Fibroblast of skin of left biceps (primary cell): Measurements from ENCODE around the gene ENGASE.
A peak's percentile ranks its signal among the peaks of the same experiment; 100 is the strongest.
"Not testable (repeated sequence)": the region's sequence is repeated elsewhere in the genome, so short reads cannot be mapped to it uniquely, and the experiment has no call there.

Experiments used
- DNase-seq, 2 experiments: peaks; one replicate each; pipeline ENCODE4 v3.0.0-alpha.2; 2013; ENCODE audit warnings: low read depth in 2 of 2

Gene ENGASE, protein sequence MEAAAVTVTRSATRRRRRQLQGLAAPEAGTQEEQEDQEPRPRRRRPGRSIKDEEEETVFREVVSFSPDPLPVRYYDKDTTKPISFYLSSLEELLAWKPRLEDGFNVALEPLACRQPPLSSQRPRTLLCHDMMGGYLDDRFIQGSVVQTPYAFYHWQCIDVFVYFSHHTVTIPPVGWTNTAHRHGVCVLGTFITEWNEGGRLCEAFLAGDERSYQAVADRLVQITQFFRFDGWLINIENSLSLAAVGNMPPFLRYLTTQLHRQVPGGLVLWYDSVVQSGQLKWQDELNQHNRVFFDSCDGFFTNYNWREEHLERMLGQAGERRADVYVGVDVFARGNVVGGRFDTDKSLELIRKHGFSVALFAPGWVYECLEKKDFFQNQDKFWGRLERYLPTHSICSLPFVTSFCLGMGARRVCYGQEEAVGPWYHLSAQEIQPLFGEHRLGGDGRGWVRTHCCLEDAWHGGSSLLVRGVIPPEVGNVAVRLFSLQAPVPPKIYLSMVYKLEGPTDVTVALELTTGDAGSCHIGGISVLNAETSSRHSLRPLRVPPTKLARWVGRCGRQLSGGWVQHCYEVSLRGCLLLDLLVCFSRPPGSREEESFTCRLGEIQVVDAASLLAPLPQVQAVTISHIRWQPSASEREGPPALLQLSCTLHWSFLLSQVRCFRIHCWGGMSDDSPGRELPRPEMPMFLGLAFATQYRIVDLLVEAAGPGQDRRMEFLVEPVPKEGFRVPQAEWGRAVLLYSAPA

DNA sequence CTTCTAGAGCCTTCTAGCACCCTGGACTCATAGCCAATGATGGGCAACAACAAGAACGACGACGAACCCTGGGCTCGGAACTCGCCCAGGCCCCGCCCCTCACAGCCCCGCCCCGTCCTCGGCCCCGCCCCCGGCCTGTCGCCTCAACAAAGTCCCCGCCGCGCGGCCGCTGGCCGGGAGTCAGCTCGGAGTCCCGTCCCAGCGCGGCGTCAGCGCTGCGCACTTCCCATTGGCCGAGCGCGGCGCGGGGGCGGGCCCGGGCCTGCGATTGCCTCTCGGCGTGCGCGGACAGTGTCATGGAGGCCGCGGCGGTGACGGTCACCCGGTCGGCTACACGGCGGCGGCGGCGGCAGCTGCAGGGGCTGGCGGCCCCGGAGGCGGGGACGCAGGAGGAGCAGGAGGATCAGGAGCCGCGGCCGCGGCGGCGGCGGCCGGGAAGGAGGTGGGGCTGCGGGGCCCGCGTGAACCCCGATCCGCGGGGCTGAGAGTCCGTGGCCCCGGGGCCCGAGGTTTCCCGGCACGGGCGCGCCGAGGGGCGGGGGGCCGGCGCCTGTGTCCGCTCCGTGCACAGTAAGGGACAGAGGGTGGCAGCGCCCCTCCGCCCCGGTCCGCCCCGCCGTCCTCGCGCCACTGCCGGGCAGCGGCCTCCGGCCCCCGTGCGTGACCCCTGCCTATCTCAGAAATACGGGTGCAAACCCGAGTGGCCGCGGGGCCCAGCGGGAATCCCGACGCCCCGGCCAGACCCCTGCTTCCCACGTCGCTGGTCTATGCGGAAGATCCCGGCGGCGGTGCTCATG lies at the start of gene ENGASE:
ENGASE (plus strand) TSS at position 176 of the 797 bp plus-strand sequence; CDS start at position 297, 121 bp downstream.
- DNase-seq: peak; percentile 56 to 66

DNA sequence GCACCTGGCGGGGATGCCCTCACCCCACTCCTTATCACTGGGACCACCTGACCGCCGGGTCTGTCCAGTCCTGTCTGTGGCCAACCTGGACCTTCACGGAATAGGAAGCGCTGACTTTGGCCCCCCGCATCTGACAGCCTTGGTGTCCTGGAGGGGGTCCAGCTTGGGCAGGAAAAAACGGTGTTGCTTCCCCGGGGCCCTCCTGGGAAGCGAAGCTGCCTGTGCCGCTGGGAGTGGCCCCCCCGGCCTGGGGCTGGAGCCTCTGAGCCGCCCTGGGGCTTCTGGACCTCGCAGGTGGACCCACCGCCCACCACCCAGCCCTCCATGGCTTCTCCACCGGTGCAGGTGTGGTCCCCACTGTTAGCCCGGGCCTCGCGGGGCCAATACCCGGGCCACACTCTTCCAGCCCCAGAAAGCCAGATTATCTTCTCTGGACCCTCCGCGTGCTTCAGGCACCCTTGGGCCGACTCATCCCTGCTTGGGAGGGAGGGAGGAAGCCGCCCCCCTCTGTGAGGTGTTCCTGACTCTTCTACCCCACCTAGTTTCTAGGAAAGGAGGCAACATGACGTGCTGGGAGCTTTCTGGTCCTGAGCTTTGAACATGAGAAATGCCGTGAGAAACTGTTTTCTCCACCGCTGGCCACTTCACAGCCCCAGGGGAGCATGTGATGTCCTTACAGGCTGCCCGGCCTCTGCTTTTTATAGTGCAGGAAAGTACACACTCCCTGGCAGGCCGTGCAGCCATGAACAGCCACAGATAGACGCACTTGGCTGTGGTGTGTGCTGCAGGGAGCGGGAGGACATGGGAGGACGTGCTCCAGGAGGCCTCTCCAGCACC lies 49.5 kb upstream of the ENGASE start:
- DNase-seq: no peak

DNA sequence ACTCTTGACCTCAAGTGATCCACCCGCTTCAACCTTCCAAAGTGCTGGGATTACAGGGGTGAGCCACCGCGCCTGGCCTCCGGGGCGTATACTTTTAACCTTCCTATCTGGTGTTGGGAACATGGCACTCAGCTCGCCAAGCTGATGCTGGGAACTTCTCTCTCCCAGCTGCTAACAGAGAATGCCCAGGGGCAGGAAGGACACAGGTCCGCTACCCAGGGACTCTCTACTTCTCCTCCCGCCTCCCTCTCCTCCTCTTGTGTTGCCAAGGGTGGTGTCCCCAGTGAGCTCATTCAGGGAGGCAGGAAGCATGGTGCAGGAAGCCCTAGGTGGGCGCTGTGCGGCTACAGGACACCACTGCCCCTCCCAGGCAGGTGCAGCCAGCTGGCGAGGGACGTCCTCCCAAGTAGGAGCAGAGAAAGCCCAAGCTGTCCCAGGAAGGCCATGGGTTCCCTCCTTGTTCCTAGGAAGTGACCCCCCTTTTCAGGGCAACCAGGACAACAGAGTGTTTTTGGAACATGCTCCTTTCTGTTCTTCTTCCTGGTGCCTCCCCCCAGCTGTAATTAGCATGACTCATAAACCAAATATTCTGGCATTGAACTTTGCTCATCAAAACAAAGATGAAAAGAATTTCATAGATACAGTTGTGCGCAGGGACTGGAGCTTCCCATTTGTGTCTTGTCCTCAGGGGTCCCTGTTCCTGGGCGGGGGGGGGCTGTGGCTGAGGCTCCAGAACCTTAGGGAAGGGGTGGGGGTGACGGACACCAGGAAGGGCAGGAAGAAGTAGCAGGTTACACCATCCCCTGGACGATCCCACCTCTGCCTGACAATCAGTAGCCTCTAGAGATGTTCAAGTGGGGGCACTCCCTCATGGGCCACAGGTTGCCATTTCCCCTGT lies 48.0 kb upstream of the ENGASE start:
- DNase-seq: no peak

DNA sequence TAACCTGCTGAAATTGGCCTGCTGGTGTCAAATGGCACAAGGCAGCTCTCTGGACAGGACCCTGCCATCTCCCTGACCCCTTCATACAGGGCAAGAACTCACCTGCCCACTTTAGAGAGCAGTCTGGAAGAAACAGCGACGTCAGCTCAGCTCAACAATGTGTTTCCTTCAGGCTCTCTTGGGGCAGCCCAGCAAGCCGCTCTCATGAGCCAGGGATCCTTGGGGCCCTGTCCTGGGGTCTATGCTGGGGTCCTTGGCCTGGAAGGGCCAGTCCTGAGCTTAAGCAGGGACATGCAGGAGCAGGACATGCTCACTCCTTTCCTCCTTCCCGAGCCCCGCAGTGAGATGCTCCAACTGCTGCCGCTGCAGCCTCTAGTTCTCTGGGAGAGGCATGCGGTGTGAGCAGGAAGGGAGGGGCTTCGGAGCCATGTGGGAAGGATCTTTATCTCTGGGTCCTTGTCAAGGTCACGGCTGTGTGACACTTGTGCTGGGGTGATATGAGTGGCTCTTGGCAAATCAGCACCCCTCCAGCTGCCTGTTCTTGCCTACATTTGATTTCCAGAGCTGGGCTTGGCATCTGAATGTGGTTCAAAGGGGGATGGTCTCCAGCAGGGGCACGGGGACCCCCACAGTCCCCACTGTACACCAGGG lies 47.2 kb upstream of the ENGASE start:
- DNase-seq: no peak

DNA sequence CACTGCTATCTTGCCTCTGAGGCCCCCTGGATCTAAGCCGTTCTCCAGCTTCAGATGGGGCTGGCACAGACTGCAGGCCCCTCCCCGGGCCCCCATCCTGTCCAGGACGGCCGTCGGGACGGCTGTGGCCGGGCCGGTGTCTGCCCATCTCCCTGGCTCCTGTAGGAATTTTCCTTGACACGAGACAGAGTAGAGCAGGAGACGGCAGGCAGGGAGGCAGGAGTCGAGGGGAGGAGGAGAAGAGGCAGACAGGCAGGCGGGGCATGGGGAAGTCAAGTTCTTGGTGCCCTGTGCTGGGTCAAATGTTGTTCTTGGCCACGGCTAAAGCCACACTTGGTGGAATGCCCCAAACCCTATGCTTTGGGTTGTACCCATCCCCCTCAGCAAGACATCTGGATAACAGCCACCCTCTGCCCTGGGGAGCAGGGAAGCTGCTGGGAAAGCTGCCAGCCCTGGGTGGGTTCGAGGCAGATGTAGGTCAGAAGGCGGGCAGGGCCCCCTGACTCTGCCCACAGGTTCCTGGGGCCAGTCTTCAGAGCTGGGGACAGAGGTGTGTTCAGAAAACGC lies 46.6 kb upstream of the ENGASE start:
- no peak for DNase-seq

DNA sequence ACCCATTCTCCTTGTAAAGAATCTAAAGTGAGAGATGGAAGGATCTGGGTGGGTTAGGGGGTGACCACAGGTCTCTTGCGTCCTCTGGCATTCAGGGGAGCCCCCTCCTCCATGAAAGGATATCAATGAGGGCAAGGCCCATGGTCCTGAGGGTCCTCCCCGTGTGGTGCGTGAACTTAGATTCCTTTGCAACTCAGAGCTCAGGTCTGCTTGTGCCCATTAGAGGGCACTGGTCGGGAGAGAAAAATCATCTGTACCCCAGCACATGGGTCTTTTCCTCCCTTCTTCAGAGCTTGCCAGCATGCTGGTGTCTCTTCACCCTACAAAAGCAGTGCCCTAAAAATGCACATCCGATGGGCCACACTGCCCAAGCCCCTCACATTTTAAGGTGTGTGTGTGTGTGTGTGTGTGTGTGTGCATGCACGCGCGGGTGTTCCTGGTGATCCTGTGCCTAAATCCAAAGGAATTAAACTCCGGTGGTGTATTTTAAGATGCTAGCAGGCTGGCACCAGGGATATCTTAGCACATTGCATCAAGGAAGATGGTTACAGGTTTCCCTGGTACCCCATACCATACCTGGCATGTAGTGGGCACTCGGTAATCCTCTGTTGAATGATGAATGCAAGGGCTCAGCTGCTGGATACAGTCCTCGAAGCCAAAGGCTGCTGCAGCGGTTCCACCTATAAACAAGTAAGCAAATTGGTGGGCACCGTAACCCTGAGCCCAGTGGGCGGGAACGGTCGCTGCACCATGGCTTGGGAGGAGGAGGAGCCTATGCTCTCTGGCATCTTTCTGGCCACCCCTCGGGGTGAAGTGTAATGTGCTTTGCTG lies 45.9 kb upstream of the ENGASE start:
- DNase-seq: no peak

DNA sequence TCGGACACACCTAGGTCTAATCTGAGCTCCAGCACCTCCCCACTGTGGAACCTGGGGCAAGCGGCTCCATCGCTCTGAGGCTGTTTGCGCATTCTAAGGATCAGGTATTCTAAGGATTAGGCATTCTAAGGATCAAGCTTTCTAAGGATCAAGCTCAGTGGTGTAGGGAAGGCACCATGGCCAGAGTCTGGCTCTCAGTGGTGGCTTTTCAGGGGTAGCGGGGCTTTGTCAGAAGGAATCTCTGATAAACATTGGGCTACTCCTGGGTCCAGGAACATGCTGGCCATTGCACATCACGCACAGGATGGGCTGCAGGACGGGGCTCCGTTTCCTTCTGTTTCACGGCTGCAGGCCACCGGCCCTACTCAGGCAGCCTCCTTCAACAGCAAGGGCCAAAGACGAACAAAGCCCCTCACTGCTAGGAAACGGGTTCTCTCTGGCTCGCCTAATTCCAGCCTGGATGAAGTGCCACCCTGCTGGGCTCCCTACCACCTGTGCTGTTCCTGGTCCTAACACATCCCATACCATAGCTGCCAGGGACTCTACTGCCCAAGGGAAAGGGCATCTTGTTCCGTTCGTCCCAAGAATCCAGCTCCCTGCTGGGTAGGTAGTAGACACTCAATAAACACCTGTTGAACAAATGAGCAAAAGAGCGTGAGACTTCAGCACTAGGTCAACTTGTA lies 45.2 kb upstream of the ENGASE start:
- DNase-seq: no peak

DNA sequence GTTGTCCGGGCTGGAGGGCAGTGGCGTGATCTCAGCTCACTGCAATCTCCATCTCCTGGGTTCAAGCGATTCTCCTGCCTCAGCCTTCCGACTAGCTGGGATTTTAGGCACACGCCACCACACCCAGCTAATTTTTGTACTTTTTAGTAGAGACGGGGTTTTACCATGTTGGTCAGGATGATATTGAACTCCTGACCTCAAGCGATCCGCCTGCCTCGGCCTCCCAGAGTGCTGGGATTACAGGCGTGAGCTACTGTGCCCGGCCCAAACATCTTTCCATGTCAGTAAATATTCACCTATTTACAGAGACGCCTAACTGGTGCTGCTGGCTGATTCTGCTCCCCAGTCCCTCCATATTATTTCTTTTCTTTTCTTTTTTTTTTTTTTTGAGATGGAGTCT lies 44.0 kb upstream of the ENGASE start:
- DNase-seq: not testable (repeated sequence)

DNA sequence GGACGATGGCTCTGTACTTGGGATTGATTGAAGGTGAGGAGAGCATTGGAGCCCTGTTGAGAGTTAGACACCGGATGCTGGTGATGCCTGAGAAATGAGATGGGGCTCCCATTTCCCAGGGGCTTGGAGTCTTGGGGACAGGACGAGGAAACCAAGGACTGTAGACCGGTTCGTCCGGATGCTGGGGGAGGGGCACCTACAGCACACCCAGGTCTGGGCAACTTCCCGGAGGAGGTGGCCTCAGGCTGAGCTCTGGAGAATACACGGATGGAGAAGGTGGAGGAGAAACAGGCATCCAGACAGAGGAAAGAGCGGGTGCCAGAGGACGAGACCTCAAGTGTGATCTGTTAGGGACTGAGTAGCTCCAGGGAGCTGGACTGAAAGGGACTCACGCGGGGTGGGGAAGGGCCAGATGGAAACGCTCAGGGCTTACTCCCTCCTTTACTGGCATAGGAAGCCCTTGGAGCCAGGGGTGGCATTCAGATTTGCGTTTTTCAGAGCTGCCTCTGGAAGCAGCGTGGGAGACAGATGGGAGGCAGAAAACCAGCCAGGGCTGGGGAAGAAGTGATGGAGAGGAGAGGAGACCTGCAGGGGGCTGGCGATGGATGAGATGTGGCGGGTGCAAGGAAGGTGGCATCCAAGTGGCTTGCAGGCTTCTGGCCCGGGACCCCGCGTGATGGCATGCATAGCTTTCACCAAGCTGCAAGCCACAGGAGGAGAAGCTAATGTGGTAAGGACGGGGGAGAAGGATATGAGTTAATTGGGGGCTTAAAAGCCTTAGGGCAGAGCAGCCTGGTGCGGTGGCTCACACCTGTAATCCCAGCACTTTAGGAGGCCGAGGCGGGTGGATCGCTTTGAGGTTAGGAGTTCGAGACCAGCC lies 42.4 kb upstream of the ENGASE start:
- no peak for DNase-seq

DNA sequence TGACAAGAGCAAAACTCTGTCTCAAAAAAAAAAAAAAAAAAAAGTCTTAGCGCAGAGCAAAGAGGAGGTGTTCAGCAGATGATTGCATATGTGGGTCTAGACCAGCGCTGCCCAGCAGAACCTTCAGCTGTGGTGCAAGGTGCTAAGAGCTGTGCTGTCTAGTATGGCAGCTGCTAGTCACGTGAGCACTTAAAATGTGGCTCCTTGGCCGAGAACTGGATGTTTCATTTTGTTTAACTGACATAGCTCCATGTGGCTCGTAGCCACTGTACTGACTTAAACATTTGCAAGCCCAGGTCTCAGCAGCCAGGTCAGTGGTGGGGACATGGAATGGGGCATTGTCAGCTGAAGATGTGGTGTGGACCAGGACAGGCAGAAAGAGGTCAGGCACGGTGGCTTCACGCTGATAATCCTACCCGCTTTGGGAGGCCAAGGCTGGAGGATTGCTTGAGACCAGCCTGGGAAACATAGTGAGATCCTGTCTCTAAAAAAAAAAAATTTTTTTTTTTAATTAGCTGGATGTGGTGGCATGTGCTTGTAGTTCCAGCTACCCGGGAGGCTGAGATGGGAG lies 41.5 kb upstream of the ENGASE start:
- DNase-seq: no peak

DNA sequence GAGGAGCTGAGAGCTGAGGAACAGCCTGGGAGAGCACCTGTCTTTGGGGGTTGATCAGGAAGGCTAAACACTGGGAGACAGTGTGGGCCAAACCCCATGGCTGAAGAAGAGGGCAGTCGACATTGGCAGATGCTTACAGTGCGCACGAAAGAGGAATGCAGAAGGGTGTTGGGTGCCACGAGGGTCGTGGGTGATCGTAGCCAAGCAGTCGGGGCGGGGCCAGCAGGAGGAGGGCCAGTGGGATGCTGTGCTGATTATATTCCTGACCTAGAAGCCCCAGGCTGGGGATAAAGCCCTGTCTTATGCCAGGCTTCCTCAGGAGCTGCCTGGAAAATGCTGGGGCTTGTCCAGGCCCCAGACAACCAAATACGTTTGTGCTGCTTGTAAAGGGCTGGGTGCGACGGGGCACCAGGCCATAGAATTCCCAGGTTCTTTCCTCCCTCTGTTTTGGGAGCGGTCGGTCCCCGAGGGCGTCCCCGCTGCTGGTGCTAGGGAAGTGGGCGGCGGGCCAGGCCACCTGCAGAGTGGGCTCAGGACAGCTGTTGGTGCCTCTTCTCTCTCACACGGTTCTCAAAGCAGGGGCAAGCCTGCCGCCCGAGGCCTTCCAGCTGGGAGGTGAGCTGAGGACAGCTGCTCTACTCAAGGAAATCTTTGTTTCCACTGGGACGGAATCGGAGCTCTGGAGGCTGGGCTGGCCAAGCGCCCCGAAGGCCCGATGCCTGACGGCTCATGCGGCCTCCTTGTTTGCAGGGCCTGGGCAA lies 40.7 kb upstream of the ENGASE start:
- no peak for DNase-seq

DNA sequence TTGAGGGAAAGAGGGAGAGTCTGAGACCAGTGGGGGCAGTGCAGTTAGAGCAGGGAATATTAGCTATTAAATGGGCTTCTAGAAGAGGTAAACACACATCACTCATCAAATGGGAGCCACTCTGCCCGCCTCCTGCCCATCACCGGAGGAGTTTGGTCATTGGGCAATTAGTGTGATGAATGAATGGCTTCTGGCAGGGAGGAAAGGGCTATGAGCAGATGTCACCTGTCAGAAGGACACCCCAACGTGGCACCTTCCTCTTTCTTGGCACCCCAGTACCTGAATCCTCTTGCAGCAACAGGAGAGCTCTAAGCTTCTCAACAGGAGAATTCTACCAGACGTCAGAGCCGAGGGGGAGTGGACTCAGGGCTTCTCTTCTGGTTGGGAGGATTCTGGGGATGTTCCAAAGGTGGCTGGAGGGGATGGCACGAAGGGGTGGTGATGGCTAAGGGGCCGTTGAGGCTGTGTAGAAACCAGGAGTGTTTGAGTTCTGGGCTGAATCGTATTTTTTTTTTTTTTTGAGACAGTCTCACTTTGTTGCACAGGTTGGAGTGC lies 39.6 kb upstream of the ENGASE start:
- no peak for DNase-seq

DNA sequence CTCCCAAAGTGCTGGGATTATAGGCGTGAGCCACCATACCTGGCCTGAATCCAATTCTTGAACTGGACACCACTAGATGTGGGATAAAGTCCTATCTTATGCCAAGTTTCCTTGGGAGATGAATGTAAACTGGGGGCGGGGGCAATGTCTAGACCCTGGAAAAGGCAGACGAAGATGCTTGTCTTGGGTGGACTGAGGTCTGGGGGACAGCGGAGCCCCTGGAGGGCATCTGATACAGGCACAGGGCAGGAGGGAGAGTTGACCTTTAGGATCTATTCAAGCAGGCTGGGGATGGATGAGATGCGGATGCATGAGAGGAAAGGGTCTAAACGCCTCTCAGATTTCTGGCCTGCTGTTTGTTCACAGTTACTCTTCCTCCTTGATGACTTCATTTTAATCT lies 38.9 kb upstream of the ENGASE start:
- DNase-seq: no peak

DNA sequence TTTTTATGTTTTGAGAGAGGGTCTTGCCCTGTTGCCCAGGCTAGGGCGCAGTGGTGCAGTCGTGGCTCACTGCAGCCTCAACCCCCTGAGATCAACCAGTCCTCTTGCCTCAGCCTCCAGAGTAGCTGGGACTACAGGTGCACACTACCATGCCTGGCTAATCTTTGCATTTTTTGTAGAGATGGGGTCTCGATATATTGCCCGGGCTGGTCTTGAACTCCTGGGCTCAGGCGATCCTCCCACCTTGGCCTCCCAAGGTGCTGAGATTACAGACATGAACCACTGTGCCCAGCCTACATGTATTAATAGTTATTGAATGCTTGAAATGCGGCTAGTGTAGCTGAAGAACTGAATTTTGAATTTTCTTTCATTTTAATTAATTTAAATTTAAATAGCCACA lies 38.4 kb upstream of the ENGASE start:
- no peak for DNase-seq

DNA sequence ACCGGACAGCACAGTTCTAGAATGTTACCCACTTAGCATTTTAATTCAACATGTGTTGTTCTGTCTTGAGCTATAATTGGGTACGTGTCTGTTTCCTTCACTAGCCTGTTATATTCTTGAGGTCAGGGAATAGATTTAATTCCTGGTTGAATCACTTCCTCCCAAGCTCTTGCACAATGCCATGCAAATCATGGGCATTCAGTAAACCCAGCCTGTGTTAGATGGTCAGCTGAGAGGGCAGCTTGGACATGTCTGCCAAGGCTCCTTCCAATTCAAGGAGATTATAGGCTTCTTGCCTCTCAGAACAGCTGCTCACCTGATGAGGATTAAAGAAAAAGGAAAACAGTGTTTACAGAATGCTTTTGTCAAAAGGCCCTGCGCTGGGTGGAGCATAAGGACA lies 38.0 kb upstream of the ENGASE start:
- no peak for DNase-seq
